B cell (primary cell): Measurements from ENCODE around the gene HPCA. TPM values are rescaled to one million over a fixed set of nuclear protein-coding genes. Genes with fewer than 3 reads are reported as not detected.

Experiments used
- ATAC-seq: fragments of 200-7000 bp; cut with Tn5 transposase; one replicate; pipeline ENCODE4 v1.10.0; 2021; ENCODE audit warnings: low read depth, mild to moderate bottlenecking, moderate number of reproducible peaks, moderate library complexity
- CTCF ChIA-PET: fragments of 350-600 bp; sonication (Branson Sonifier 250); formaldehyde crosslinking; loops from one replicate; lab custom pipeline; 2021; ENCODE audit warnings: antibody characterized with exemption, inconsistent platforms; lab: Charles Lee
- POLR2A ChIA-PET: fragments of 350-600 bp; sonication (Branson Sonifier 250); formaldehyde crosslinking; loops from one replicate; lab custom pipeline; 2021; ENCODE audit warnings: antibody characterized with exemption; lab: Charles Lee
- DNase-seq: peaks from one replicate; pipeline ENCODE4 v3.0.0; 2013
- H2AFZ ChIP-seq: 2 replicates; pipeline ENCODE4 v1.6.1; 2012; ENCODE audit warnings: mild to moderate bottlenecking, low read depth, low read length; ENCODE audit not compliant: insufficient read depth, poor library complexity, severe bottlenecking
- H3K27ac ChIP-seq, 2 donors: 1 replicate in 1 of 2; 2 replicates in 1 of 2; pipeline ENCODE4 v1.5.1; 2012 to 2013; ENCODE audit warnings: low read length in 2 of 2, mild to moderate bottlenecking in 2 of 2, moderate library complexity in 1 of 2
- H3K27me3 ChIP-seq, 4 experiments: fragments of 200-600 bp in 1 of 4; sonication (generic) in 1 of 4; replicated peaks in 1 of 4; 1 replicate in 2 of 4; 2 replicates in 2 of 4; pipeline versions ENCODE4 v1.6.1 to v1.7.0; 2013 to 2016; ENCODE audit warnings: low read length in 3 of 4, mild to moderate bottlenecking in 2 of 4, mixed read lengths in 1 of 4, moderate library complexity in 1 of 4; ENCODE audit not compliant: insufficient read depth in 4 of 4, control insufficient read depth in 3 of 4; ENCODE audit errors: control extremely low read depth in 1 of 4
- H3K36me3 ChIP-seq, 2 experiments: replicated peaks in 1 of 2; 1 replicate in 1 of 2; 2 replicates in 1 of 2; pipeline versions ENCODE4 v1.6.1 to v1.7.1; 2013; ENCODE audit warnings: low read length in 1 of 2; ENCODE audit not compliant: insufficient read depth in 2 of 2, control insufficient read depth in 1 of 2; ENCODE audit errors: control extremely low read depth in 1 of 2, extremely low read depth in 1 of 2
- H3K4me1 ChIP-seq, 2 donors: fragments of 200-600 bp in 1 of 2; sonication (generic) in 1 of 2; 1 replicate in 1 of 2; 2 replicates in 1 of 2; pipeline versions ENCODE4 v1.5.1 to v1.6.1; 2013 to 2017; ENCODE audit warnings: low read length in 2 of 2; ENCODE audit not compliant: control insufficient read depth in 2 of 2, insufficient read depth in 2 of 2
- H3K4me2 ChIP-seq: replicated peaks from 2 replicates; pipeline ENCODE3; 2012; ENCODE audit warnings: mild to moderate bottlenecking, low read depth, low read length; ENCODE audit not compliant: poor library complexity, severe bottlenecking
- H3K4me3 ChIP-seq, 5 experiments: fragments of 200-600 bp in 1 of 5; sonication (generic) in 1 of 5; 1 replicate in 3 of 5; 2 replicates in 2 of 5; pipeline versions ENCODE4 v1.5.1 to v1.7.0; 2011 to 2016; ENCODE audit warnings: low read length in 4 of 5, mild to moderate bottlenecking in 4 of 5, low read depth in 2 of 5, control low read depth in 1 of 5, moderate library complexity in 1 of 5; ENCODE audit not compliant: insufficient read depth in 1 of 5; ENCODE audit errors: control extremely low read depth in 1 of 5, extremely low read depth in 1 of 5
- H3K79me2 ChIP-seq: fragments of 200-600 bp; sonication (generic); one replicate; pipeline ENCODE4 v1.6.0; 2016; ENCODE audit warnings: low read length; ENCODE audit not compliant: control insufficient read depth, insufficient read depth
- H3K9ac ChIP-seq: fragments of 200-600 bp; sonication (generic); 2 replicates; pipeline ENCODE4 v1.6.1; 2017; ENCODE audit warnings: mild to moderate bottlenecking, low read length, moderate library complexity
- H3K9me3 ChIP-seq, 3 donors: one replicate each; pipeline versions ENCODE4 v1.6.1 to v1.7.1; 2013; ENCODE audit warnings: low read length in 2 of 3; ENCODE audit not compliant: control insufficient read depth in 2 of 3, insufficient read depth in 1 of 3; ENCODE audit errors: control extremely low read depth in 1 of 3
- H4K20me1 ChIP-seq: 2 replicates; pipeline ENCODE4 v1.6.0; 2012; ENCODE audit warnings: mild to moderate bottlenecking, low read length; ENCODE audit not compliant: insufficient read depth, control insufficient read depth, poor library complexity, severe bottlenecking
- H3K27ac Mint-ChIP-seq: one replicate; pipeline ENCODE4 v1.8.0; 2021; ENCODE audit warnings: mixed read lengths
- H3K27me3 Mint-ChIP-seq: one replicate; pipeline ENCODE4 v1.8.0; 2021; ENCODE audit warnings: mixed read lengths
- H3K4me1 Mint-ChIP-seq: one replicate; pipeline ENCODE4 v1.8.0; 2021; ENCODE audit warnings: mixed read lengths
- H3K4me3 Mint-ChIP-seq: one replicate; pipeline ENCODE4 v1.8.0; 2021; ENCODE audit warnings: mixed read lengths
- H3K9me3 Mint-ChIP-seq: one replicate; pipeline ENCODE4 v1.8.0; 2022; ENCODE audit warnings: mixed read lengths; ENCODE audit not compliant: insufficient read depth
- EZH2 ChIP-seq: IDR thresholded peaks from 2 replicates; pipeline ENCODE4 v1.6.1; 2012; ENCODE audit warnings: borderline replicate concordance, low read depth, mild to moderate bottlenecking, moderate library complexity, low read length; ENCODE audit not compliant: insufficient read depth, poor library complexity, severe bottlenecking
- WGBS: methylation state at CpG from one replicate; pipeline ENCODE4 v1.1.5; 2013; ENCODE audit warnings: missing lambda C conversion rate; ENCODE audit not compliant: insufficient coverage; 5-methylcytosine and 5-hydroxymethylcytosine counted together
- intact Hi-C: fragments of 100-400 bp; cut with micrococcal nuclease; formaldehyde crosslinking; loops from one replicate; pipeline ENCODE4 v1.10.0; 2022
- polyA plus RNA-seq: library from polyadenylated mRNA; depleted of rRNA; stranded (reverse); fragments of >200 nt; gene quantifications from 2 replicates; pipeline ENCODE4 v1.2.3, GENCODE V29; 2012
- total RNA-seq, 2 donors: library from RNA; stranded (reverse); fragments of 120-200 nt in 1 of 2; gene quantifications; 1 replicate in 1 of 2; 2 replicates in 1 of 2; pipeline versions ENCODE4 v1.2.3 to v1.2.4, GENCODE V29; 2013 to 2022
- TF ChIP-seq, protein P1 (sequence below): fragments of 200-600 bp; IDR thresholded peaks from one replicate; pipeline ENCODE4 v1.8.0; 2022; ENCODE audit warnings: antibody characterized with exemption, mild to moderate bottlenecking

Gene HPCA
- total and polyA plus RNA-seq, 2 donors (not counting 1 experiment from before 2014, with no cell fraction given) = 0.06 TPM; not detected in 1

GRCh38 chr1:32873484-32873883, 12.8 kb upstream of the HPCA start:
- no peaks in the 10 kb centered on the region for H3K79me2 ChIP-seq
- peaks cover 4% of the 10 kb centered on the region for H4K20me1 ChIP-seq
- peaks cover 41% of the 10 kb centered on the region for H3K4me1 Mint-ChIP-seq
- TF ChIP-seq, protein P1, sequence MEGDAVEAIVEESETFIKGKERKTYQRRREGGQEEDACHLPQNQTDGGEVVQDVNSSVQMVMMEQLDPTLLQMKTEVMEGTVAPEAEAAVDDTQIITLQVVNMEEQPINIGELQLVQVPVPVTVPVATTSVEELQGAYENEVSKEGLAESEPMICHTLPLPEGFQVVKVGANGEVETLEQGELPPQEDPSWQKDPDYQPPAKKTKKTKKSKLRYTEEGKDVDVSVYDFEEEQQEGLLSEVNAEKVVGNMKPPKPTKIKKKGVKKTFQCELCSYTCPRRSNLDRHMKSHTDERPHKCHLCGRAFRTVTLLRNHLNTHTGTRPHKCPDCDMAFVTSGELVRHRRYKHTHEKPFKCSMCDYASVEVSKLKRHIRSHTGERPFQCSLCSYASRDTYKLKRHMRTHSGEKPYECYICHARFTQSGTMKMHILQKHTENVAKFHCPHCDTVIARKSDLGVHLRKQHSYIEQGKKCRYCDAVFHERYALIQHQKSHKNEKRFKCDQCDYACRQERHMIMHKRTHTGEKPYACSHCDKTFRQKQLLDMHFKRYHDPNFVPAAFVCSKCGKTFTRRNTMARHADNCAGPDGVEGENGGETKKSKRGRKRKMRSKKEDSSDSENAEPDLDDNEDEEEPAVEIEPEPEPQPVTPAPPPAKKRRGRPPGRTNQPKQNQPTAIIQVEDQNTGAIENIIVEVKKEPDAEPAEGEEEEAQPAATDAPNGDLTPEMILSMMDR = no peak
- no peak for TF ChIP-seq EZH2
- no peak for DNase-seq
- H3K36me3 ChIP-seq = no peaks in the 10 kb centered on the region
- peaks cover 48% of the 10 kb centered on the region for H3K27me3 Mint-ChIP-seq
- no peak for ATAC-seq
- POLR2A ChIA-PET = no interaction called here
- no peak overlapping the region for H3K4me2 ChIP-seq
- H3K9ac ChIP-seq = no peak overlapping the region
- H2AFZ ChIP-seq = no peak overlapping the region
- H3K27me3 ChIP-seq = peaks cover 0 to 69% (median 22%) of the 10 kb centered on the region in 4 experiments
- no peaks in the 10 kb centered on the region for H3K9me3 Mint-ChIP-seq
- no peak overlapping the region for H3K4me3 ChIP-seq
- no peak overlapping the region for H3K27ac Mint-ChIP-seq
- H3K4me3 Mint-ChIP-seq = no peak overlapping the region
- intact Hi-C loops = loop anchor here (2.0 to 10.0 kb wide), 2 partner anchors 49 to 473 kb away; no protein-coding TSS in a partner anchor
- peaks cover 0 to 3% (median 0%) of the 10 kb centered on the region in 3 donors for H3K9me3 ChIP-seq
- H3K27ac ChIP-seq = no peak overlapping the region
- 96% methylated on average over 3 of the region's 5 CpGs for WGBS
- H3K4me1 ChIP-seq = peaks cover 25 to 37% of the 10 kb centered on the region in 2 donors
- CTCF ChIA-PET = interaction anchor here (0.6 to 2.6 kb wide), 13 partner anchors 10 to 658 kb away, joined by 3 to 42 read pairs (median 3); partner anchors contain the start of gene YARS1
